HepG2 (cell line): Measurements from ENCODE around the gene DDR2. TPM values are rescaled to one million over a fixed set of nuclear protein-coding genes. Genes with fewer than 3 reads are reported as not detected.

Experiments used
- AHDC1 ChIP-seq: sonication (generic); formaldehyde crosslinking; IDR thresholded peaks from 2 replicates; pipeline ENCODE4 v1.5.1; 2020; ENCODE audit warnings: mild to moderate bottlenecking, missing genetic modification reagents, borderline replicate concordance
- BCL6 ChIP-seq: IDR thresholded peaks from 2 replicates; pipeline ENCODE4 v1.6.1; 2016; ENCODE audit warnings: missing genetic modification reagents, missing compliant biosample characterization
- CREB3 ChIP-seq: sonication (generic); formaldehyde crosslinking; IDR thresholded peaks from 2 replicates; pipeline ENCODE4 v1.5.0; 2020; ENCODE audit warnings: missing genetic modification reagents
- FOXA3 ChIP-seq: IDR thresholded peaks from 2 replicates; pipeline ENCODE4 v1.6.1; 2016; ENCODE audit warnings: missing genetic modification reagents, missing compliant biosample characterization
- HDAC2 ChIP-seq: sonication (generic); formaldehyde crosslinking; IDR thresholded peaks from 2 replicates; pipeline ENCODE4 v1.4.0; 2020; ENCODE audit warnings: missing genetic modification reagents
- HMGA1 ChIP-seq: sonication (generic); formaldehyde crosslinking; conservative IDR thresholded peaks from 2 replicates; pipeline ENCODE4 v1.4.0; 2020; ENCODE audit warnings: missing genetic modification reagents
- HNF4A ChIP-seq: sonication (generic); formaldehyde crosslinking; IDR thresholded peaks from 2 replicates; pipeline ENCODE4 v1.4.0; 2020; ENCODE audit warnings: missing genetic modification reagents
- MTA1 ChIP-seq: sonication (generic); formaldehyde crosslinking; IDR thresholded peaks from 2 replicates; pipeline ENCODE4 v1.4.0; 2020; ENCODE audit warnings: missing genetic modification reagents, mild to moderate bottlenecking, borderline replicate concordance
- NRL ChIP-seq: sonication (generic); formaldehyde crosslinking; IDR thresholded peaks from 2 replicates; pipeline ENCODE4 v1.5.0; 2020; ENCODE audit warnings: missing genetic modification reagents, mild to moderate bottlenecking, moderate library complexity, borderline replicate concordance
- PATZ1 ChIP-seq: sonication (generic); formaldehyde crosslinking; IDR thresholded peaks from 2 replicates; pipeline ENCODE4 v1.4.0; 2020; ENCODE audit warnings: missing genetic modification reagents
- PITX1 ChIP-seq: sonication (generic); formaldehyde crosslinking; IDR thresholded peaks from 2 replicates; pipeline ENCODE4 v1.5.1; 2020; ENCODE audit warnings: mild to moderate bottlenecking, missing genetic modification reagents
- POGZ ChIP-seq: sonication (generic); formaldehyde crosslinking; IDR thresholded peaks from 2 replicates; pipeline ENCODE4 v1.4.0; 2020; ENCODE audit warnings: mild to moderate bottlenecking, missing genetic modification reagents
- RXRB ChIP-seq: IDR thresholded peaks from 2 replicates; pipeline ENCODE4 v1.6.1; 2016; ENCODE audit warnings: borderline replicate concordance, missing genetic modification reagents, missing compliant biosample characterization
- SP5 ChIP-seq: IDR thresholded peaks from 2 replicates; pipeline ENCODE4 v1.6.1; 2016; ENCODE audit warnings: low read depth, borderline replicate concordance
- ZBTB7B ChIP-seq: sonication (generic); formaldehyde crosslinking; IDR thresholded peaks from 2 replicates; pipeline ENCODE4 v1.4.0; 2020; ENCODE audit warnings: missing genetic modification reagents
- ZNF296 ChIP-seq: sonication (generic); formaldehyde crosslinking; conservative IDR thresholded peaks from 2 replicates; pipeline ENCODE4 v1.5.0; 2020; ENCODE audit warnings: mild to moderate bottlenecking, missing genetic modification reagents
- ZNF609 ChIP-seq: sonication (generic); formaldehyde crosslinking; IDR thresholded peaks from 2 replicates; pipeline ENCODE4 v1.4.0; 2020; ENCODE audit warnings: mild to moderate bottlenecking, missing genetic modification reagents, borderline replicate concordance
- polyA plus RNA-seq, 8 experiments: library from polyadenylated mRNA; depleted of rRNA in 3 of 8; stranded (reverse) in 7 of 8; unstranded in 1 of 8; fragments of >200 nt; fragmentation: Illumina TruSeq in 4 of 8; extraction: Trizol in 4 of 8; gene quantifications; 2 replicates each; pipeline versions ENCODE4 v1.2.1 to v1.2.3, GENCODE V29; 2011 to 2016; ENCODE audit warnings: low read depth in 4 of 8, missing spikeins in 1 of 8, mixed read lengths in 1 of 8; ENCODE audit not compliant: insufficient read depth in 1 of 8
- total RNA-seq, 5 experiments: library from RNA; depleted of rRNA; stranded (reverse); fragments of >200 nt; fragmentation: Illumina TruSeq; extraction: Trizol; gene quantifications; 2 replicates each; pipeline ENCODE4 v1.2.3, GENCODE V29; 2016; ENCODE audit warnings: low read depth in 1 of 5

Gene DDR2
- total and polyA plus RNA-seq, 2 of the 13 experiments (the other 11 are each of a cell fraction or from before 2014, with no cell fraction given), result 0.36 to 0.38 TPM

GRCh38 chr1:162682013-162682419 is 49.8 kb downstream of the DDR2 start (continued):
- TF ChIP-seq AHDC1 (CRISPR knock-in tag) (0 out of 2 replicates have a peak, but pooled peaks have one; percentile 47), CREB3 (CRISPR knock-in tag) (no peak), SP5 (CRISPR knock-in tag) (peak; percentile 80), PATZ1 (CRISPR knock-in tag) (peak; percentile 51; the same call in 1 of the 2 replicates), HMGA1 (CRISPR knock-in tag) (no peak), POGZ (CRISPR knock-in tag) (peak; percentile 31; the same call in 1 of the 2 replicates), HNF4A (CRISPR knock-in tag) (peak; percentile 20; the same call in 1 of the 2 replicates), HDAC2 (peak; percentile 50; the same call in 1 of the 2 replicates), NRL (CRISPR knock-in tag) (no peak), ZNF296 (CRISPR knock-in tag) (peak; percentile 82; the same call in 1 of the 2 replicates), RXRB (CRISPR knock-in tag) (0 out of 2 replicates have a peak, but pooled peaks have one; percentile 31), MTA1 (CRISPR knock-in tag) (peak; percentile 64; the same call in 1 of the 2 replicates), ZNF609 (CRISPR knock-in tag) (0 out of 2 replicates have a peak, but pooled peaks have one; percentile 14), PITX1 (CRISPR knock-in tag) (peak; percentile 81), ZBTB7B (CRISPR knock-in tag) (peak; percentile 90), BCL6 (CRISPR knock-in tag) (peak; percentile 84), FOXA3 (CRISPR knock-in tag) (peak; percentile 68)
